ENCODE results near the gene METTL4. TPM values are rescaled to one million over a fixed set of nuclear protein-coding genes. Genes with fewer than 3 reads are reported as not detected.

The METTL4 gene
- total and polyA plus RNA-seq, 2 of the 8 experiments (the other 6 are each of a cell fraction or from before 2014, with no cell fraction given) = 8.5 to 11.5 TPM

GRCh38 chr18:2508155-2508554 lies 63.1 kb downstream of the METTL4 start (continued):
- TF ChIP-seq KDM4A (IDR thresholded peaks at IDR 0.05; ENCODE audit: low read depth, low read length, severe bottlenecking) (no peak), TAF1 (IDR thresholded peaks at IDR 0.05; ENCODE audit: low read depth, low read length) (no peak)

All from H1 (cell line).